ENCODE results near the gene ECSIT.

The ECSIT gene

DNA sequence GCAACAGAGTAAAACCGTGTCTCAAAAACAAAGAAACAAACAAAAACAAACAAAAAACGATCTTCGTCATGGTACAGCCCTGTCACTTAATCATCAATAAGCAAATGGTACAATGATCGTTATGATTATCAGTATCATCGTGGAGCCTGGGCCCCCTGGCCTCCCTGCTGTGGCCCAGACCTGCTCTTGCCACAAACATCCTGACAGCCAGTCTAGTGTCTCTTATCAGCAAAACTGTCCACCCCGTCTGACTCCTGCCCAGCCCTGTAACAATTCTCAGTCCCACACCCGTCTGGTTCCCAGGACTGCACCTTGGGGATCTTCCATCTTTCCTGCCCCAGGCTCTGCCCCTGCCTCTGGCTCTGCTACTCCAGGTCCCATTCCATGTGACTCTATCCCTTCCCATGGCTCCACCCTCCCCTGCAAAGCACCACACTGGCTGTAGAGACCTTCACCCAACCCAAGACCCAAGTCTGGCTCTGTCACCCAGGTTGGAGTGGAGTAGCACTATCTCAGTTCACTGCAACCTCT lies 29.0 kb downstream of the ECSIT start:
- no peak for TF ChIP-seq ARNTL (CRISPR knock-in tag; IDR thresholded peaks at IDR 0.05; ENCODE audit: borderline replicate concordance, low read depth)
- TF ChIP-seq GLIS3 (CRISPR knock-in tag; IDR thresholded peaks at IDR 0.05), result no peak
- no peak for TF ChIP-seq ZC3H10 (CRISPR knock-in tag; IDR thresholded peaks at IDR 0.05)
- TF ChIP-seq, protein P1, sequence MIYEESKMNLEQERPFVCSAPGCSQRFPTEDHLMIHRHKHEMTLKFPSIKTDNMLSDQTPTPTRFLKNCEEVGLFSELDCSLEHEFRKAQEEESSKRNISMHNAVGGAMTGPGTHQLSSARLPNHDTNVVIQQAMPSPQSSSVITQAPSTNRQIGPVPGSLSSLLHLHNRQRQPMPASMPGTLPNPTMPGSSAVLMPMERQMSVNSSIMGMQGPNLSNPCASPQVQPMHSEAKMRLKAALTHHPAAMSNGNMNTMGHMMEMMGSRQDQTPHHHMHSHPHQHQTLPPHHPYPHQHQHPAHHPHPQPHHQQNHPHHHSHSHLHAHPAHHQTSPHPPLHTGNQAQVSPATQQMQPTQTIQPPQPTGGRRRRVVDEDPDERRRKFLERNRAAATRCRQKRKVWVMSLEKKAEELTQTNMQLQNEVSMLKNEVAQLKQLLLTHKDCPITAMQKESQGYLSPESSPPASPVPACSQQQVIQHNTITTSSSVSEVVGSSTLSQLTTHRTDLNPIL (CRISPR knock-in tag; IDR thresholded peaks at IDR 0.05; ENCODE audit: low read depth), result no peak
- TF ChIP-seq, protein P2, sequence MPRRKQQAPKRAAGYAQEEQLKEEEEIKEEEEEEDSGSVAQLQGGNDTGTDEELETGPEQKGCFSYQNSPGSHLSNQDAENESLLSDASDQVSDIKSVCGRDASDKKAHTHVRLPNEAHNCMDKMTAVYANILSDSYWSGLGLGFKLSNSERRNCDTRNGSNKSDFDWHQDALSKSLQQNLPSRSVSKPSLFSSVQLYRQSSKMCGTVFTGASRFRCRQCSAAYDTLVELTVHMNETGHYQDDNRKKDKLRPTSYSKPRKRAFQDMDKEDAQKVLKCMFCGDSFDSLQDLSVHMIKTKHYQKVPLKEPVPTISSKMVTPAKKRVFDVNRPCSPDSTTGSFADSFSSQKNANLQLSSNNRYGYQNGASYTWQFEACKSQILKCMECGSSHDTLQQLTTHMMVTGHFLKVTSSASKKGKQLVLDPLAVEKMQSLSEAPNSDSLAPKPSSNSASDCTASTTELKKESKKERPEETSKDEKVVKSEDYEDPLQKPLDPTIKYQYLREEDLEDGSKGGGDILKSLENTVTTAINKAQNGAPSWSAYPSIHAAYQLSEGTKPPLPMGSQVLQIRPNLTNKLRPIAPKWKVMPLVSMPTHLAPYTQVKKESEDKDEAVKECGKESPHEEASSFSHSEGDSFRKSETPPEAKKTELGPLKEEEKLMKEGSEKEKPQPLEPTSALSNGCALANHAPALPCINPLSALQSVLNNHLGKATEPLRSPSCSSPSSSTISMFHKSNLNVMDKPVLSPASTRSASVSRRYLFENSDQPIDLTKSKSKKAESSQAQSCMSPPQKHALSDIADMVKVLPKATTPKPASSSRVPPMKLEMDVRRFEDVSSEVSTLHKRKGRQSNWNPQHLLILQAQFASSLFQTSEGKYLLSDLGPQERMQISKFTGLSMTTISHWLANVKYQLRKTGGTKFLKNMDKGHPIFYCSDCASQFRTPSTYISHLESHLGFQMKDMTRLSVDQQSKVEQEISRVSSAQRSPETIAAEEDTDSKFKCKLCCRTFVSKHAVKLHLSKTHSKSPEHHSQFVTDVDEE (CRISPR knock-in tag; IDR thresholded peaks at IDR 0.05), result no peak
- no peak for TF ChIP-seq ZNF8 (CRISPR knock-in tag; IDR thresholded peaks at IDR 0.05)
- TF ChIP-seq, protein P3, sequence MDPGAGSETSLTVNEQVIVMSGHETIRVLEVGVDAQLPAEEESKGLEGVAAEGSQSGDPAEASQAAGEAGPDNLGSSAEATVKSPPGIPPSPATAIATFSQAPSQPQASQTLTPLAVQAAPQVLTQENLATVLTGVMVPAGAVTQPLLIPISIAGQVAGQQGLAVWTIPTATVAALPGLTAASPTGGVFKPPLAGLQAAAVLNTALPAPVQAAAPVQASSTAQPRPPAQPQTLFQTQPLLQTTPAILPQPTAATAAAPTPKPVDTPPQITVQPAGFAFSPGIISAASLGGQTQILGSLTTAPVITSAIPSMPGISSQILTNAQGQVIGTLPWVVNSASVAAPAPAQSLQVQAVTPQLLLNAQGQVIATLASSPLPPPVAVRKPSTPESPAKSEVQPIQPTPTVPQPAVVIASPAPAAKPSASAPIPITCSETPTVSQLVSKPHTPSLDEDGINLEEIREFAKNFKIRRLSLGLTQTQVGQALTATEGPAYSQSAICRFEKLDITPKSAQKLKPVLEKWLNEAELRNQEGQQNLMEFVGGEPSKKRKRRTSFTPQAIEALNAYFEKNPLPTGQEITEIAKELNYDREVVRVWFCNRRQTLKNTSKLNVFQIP (CRISPR knock-in tag; IDR thresholded peaks at IDR 0.05; ENCODE audit: borderline replicate concordance, low read depth), result no peak
- no peak for TF ChIP-seq ISL1 (CRISPR knock-in tag; IDR thresholded peaks at IDR 0.05)
- TF ChIP-seq ESRRG (CRISPR knock-in tag; IDR thresholded peaks at IDR 0.05), result no peak
- TF ChIP-seq ZNF565 (CRISPR knock-in tag; conservative IDR thresholded peaks at IDR 0.05; ENCODE audit: low read depth), result no peak
- TF ChIP-seq, protein P4, sequence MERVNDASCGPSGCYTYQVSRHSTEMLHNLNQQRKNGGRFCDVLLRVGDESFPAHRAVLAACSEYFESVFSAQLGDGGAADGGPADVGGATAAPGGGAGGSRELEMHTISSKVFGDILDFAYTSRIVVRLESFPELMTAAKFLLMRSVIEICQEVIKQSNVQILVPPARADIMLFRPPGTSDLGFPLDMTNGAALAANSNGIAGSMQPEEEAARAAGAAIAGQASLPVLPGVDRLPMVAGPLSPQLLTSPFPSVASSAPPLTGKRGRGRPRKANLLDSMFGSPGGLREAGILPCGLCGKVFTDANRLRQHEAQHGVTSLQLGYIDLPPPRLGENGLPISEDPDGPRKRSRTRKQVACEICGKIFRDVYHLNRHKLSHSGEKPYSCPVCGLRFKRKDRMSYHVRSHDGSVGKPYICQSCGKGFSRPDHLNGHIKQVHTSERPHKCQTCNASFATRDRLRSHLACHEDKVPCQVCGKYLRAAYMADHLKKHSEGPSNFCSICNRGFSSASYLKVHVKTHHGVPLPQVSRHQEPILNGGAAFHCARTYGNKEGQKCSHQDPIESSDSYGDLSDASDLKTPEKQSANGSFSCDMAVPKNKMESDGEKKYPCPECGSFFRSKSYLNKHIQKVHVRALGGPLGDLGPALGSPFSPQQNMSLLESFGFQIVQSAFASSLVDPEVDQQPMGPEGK (CRISPR knock-in tag; IDR thresholded peaks at IDR 0.05; ENCODE audit: borderline replicate concordance), result no peak
- no peak for TF ChIP-seq RARB (CRISPR knock-in tag; IDR thresholded peaks at IDR 0.05)
- TF ChIP-seq TCF4 (CRISPR knock-in tag; IDR thresholded peaks at IDR 0.05; ENCODE audit: borderline replicate concordance), result no peak
- TF ChIP-seq, protein P5, sequence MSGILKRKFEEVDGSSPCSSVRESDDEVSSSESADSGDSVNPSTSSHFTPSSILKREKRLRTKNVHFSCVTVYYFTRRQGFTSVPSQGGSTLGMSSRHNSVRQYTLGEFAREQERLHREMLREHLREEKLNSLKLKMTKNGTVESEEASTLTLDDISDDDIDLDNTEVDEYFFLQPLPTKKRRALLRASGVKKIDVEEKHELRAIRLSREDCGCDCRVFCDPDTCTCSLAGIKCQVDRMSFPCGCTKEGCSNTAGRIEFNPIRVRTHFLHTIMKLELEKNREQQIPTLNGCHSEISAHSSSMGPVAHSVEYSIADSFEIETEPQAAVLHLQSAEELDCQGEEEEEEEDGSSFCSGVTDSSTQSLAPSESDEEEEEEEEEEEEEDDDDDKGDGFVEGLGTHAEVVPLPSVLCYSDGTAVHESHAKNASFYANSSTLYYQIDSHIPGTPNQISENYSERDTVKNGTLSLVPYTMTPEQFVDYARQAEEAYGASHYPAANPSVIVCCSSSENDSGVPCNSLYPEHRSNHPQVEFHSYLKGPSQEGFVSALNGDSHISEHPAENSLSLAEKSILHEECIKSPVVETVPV (CRISPR knock-in tag; IDR thresholded peaks at IDR 0.05), result no peak
- no peak for TF ChIP-seq BACH2 (CRISPR knock-in tag; IDR thresholded peaks at IDR 0.05; ENCODE audit: borderline replicate concordance)
- no peak for TF ChIP-seq OSR1 (CRISPR knock-in tag; IDR thresholded peaks at IDR 0.05)
- TF ChIP-seq PPARA (CRISPR knock-in tag; IDR thresholded peaks at IDR 0.05; ENCODE audit: borderline replicate concordance), result no peak
- no peak for ATAC-seq

DNA sequence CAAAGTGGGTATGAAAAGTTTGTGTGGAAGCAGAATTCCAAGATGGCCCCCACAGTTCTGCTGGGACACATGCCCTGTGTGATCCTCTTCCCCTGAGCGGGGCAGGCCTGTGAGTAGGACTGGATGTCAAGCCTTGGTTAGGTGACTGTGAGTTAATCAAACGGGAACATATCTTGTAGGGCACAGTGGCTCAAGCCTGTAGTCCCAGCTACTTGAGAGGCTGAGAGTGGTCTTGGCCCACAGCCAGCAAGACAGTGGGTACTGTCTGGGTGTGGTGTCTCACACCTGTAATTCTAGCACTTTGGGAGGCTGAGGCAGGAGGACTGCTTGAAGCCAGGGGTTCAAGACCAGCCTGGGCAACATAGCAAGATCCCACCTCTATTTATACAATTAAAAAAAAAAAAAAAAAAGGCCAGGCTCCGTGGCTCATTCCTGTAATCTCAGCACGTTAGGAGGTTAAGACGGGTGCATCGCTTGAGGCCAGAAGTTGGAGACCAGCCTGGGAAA lies 29.7 kb downstream of the ECSIT start:
- no peak for TF ChIP-seq RARB (CRISPR knock-in tag; IDR thresholded peaks at IDR 0.05)
- TF ChIP-seq, protein P4 (CRISPR knock-in tag; IDR thresholded peaks at IDR 0.05; ENCODE audit: borderline replicate concordance), result no peak
- TF ChIP-seq, protein P5 (CRISPR knock-in tag; IDR thresholded peaks at IDR 0.05), result no peak
- TF ChIP-seq CSDC2 (CRISPR knock-in tag; IDR thresholded peaks at IDR 0.05), result no peak
- no peak for TF ChIP-seq ISL1 (CRISPR knock-in tag; IDR thresholded peaks at IDR 0.05)
- no peak for ATAC-seq

Data from SK-N-SH treated with all-trans-retinoic acid at 6 μM for 48 hours (cell line).